Heart left ventricle (tissue), 16 donors: ENCODE measurements around the gene DUSP6. TPM values are rescaled to one million over a fixed set of nuclear protein-coding genes. Genes with fewer than 3 reads are reported as not detected.

ENCODE experiments used
- ATAC-seq, 4 donors: fragments of 200-7000 bp; cut with Tn5 transposase; one replicate each; pipeline ENCODE4 v1.9.1; 2020 to 2022; ENCODE audit warnings: moderate library complexity in 4 of 4, mild to moderate bottlenecking in 3 of 4, moderate number of reproducible peaks in 1 of 4
- DNase-seq, 5 donors: peaks; one replicate each; pipeline ENCODE4 v3.0.0-alpha.2; 2020
- H3K27ac ChIP-seq, 12 donors: fragments of 200-600 bp; sonication (generic) in 4 of 12; one replicate each; pipeline versions ENCODE4 v1.5.0 to v1.8.0; 2016 to 2022; ENCODE audit warnings: mild to moderate bottlenecking in 2 of 12
- H3K27me3 ChIP-seq, 9 donors: fragments of 200-600 bp; sonication (generic) in 2 of 9; one replicate each; pipeline versions ENCODE4 v1.5.1 to v1.8.0; 2016 to 2022; ENCODE audit warnings: mild to moderate bottlenecking in 3 of 9
- H3K36me3 ChIP-seq, 9 donors: fragments of 200-600 bp; sonication (generic) in 2 of 9; one replicate each; pipeline versions ENCODE4 v1.5.0 to v1.8.0; 2018 to 2022; ENCODE audit warnings: mild to moderate bottlenecking in 2 of 9
- H3K4me1 ChIP-seq, 12 donors: fragments of 200-600 bp; sonication (generic) in 4 of 12; one replicate each; pipeline versions ENCODE4 v1.5.0 to v1.8.0; 2016 to 2022; ENCODE audit warnings: mild to moderate bottlenecking in 3 of 12
- H3K4me3 ChIP-seq, 12 donors: fragments of 200-600 bp; sonication (generic) in 4 of 12; one replicate each; pipeline versions ENCODE4 v1.5.0 to v1.8.0; 2017 to 2022; ENCODE audit warnings: mild to moderate bottlenecking in 9 of 12, moderate library complexity in 4 of 12
- H3K9me3 ChIP-seq, 12 donors: fragments of 200-600 bp; sonication (generic) in 4 of 12; one replicate each; pipeline versions ENCODE4 v1.5.0 to v1.8.0; 2016 to 2022; ENCODE audit warnings: mild to moderate bottlenecking in 1 of 12
- CTCF ChIP-seq, 12 donors: fragments of 200-600 bp; sonication (generic) in 4 of 12; IDR thresholded peaks; one replicate each; pipeline versions ENCODE4 v1.5.0 to v1.8.0; 2018 to 2022; ENCODE audit warnings: antibody characterized with exemption in 12 of 12, mild to moderate bottlenecking in 5 of 12
- POLR2A ChIP-seq, 2 donors: fragments of 450-650 bp; IDR thresholded peaks; one replicate each; pipeline ENCODE4 v1.6.1; 2017; ENCODE audit warnings: antibody characterized with exemption in 2 of 2, mild to moderate bottlenecking in 2 of 2, moderate library complexity in 2 of 2
- WGBS, 4 donors: extraction: QIAGEN DNeasy Blood & Tissue Kit in 2 of 4; methylation state at CpG; one replicate each; pipeline versions ENCODE4 v1.1.5 to v1.1.7; 2013 to 2018; 5-methylcytosine and 5-hydroxymethylcytosine counted together
- intact Hi-C, 10 donors: fragments of 100-400 bp; cut with DNase I; formaldehyde crosslinking; loops; one replicate each; pipeline versions ENCODE4 v1.11.1 to v1.14.2; 2022
- long read RNA-seq, 3 donors: library from polyadenylated mRNA; unstranded; transcript quantifications; one replicate each; pipeline ENCODE4 v2.0.0, GENCODE V29; 2020 to 2021
- polyA plus RNA-seq, 2 donors: library from polyadenylated mRNA; stranded (reverse); fragments of 200-250 nt; gene quantifications; one replicate each; pipeline ENCODE4 v1.2.3, GENCODE V29; 2013
- total RNA-seq, 9 donors: library from RNA; depleted of rRNA in 2 of 9; stranded (reverse); fragments of >200 nt in 2 of 9; fragmentation: NEBNext Ultra II Directional in 3 of 9; extraction: Animal tissue kit (Norgen Biotek cat#: 25700) in 3 of 9; gene quantifications; one replicate each; pipeline versions ENCODE4 v1.1.0 to v1.2.4, GENCODE V29; 2016 to 2023
- donor health status: ischemic (EF 13 %, LVEDD 7.1; RV severe dilation, severe dysfunction).
- donor health status: healthy with polysubstance abuse.
- donor health status: DM: no; HTN: yes; CAD: no.
- donor health status: DM: no; HTN: no; CAD: no.
- donor health status: ischemic (EF 25% LVEDD 6.9; RV normal size, moderate dysfunction).
- donor health status: ischemic (EF 25% LVEDD 5.7; RV mildly dilated, moderate dysfunction).
- donor health status: healthy.
- donor health status: DM: yes; HTN: yes; CAD: no.
- donor health status: ischemic (EF 35%, LVEDD 5.7; RV mildly dilated, moderate dysfunction).
- donor health status: nonischemic (EF 11% LVEDD 7.7; RV severe dilation, severe dysfunction).
- donor health status: DM: yes; HTN: yes; CAD: no.
- donor health status: PGD.
- donor health status: ischemic (EF 29% LVEDD 5.4; RV normal size, mild dysfunction).
- donor health status: nonischemic (EF 23%, LVEDD 6.1; RV moderate dilation, normal function).

Gene DUSP6
- total RNA-seq = 10 to 100 TPM; 11.4 to 66.7 (median 24.5) TPM
- 10 to 100 TPM in 1 of 2 donors, 1 to 10 TPM in 1; 4.8 to 20.3 TPM for polyA plus RNA-seq
- long read RNA-seq, donor 1, full-length matches to known transcripts = 7 of 7 reads
- long read RNA-seq, donor 1, partial matches to known transcripts = 0 of 7 reads
- long read RNA-seq, donor 1, other reads (novel, unspliced or antisense) = 0 of 7 reads
- long read RNA-seq, donor 2, full-length matches to known transcripts = 40 of 43 reads
- long read RNA-seq, donor 2, partial matches to known transcripts = 0 of 43 reads
- long read RNA-seq, donor 2, other reads (novel, unspliced or antisense) = 3 of 43 reads
- long read RNA-seq, donor 3, full-length matches to known transcripts = 6 of 8 reads
- long read RNA-seq, donor 3, partial matches to known transcripts = 1 of 8 reads
- long read RNA-seq, donor 3, other reads (novel, unspliced or antisense) = 1 of 8 reads

- peak in 1 of 2 donors; percentile 58 for TF ChIP-seq POLR2A (IDR thresholded peaks at IDR 0.05)
- TF ChIP-seq CTCF (IDR thresholded peaks at IDR 0.05) = no peak
- Histone ChIP-seq H3K27me3 (no peaks in the 10 kb centered on the region), H3K4me1 (peaks cover 0 to 52% (median 30%) of the 10 kb centered on the region in 12 donors)
These were observed at the start of gene DUSP6 for GRCh38 chr12:89352492-89353187. TSS of gene DUSP6 (minus strand) at chr12:89352501. CDS start at chr12:89352039, 462 bp downstream.

GRCh38 chr12:89401433-89402058, 49.2 kb upstream of the DUSP6 start:
- no peaks in the 10 kb centered on the region for H3K36me3 ChIP-seq
- TF ChIP-seq CTCF (IDR thresholded peaks at IDR 0.05) (no peak), POLR2A (IDR thresholded peaks at IDR 0.05) (no peak)
- 78 to 84% (median 82%) methylated on average over 3 of the region's 3 CpGs for WGBS, 4 donors
- no peak overlapping the region for H3K27ac ChIP-seq
- H3K4me3 ChIP-seq = no peak overlapping the region
- no peaks in the 10 kb centered on the region for H3K9me3 ChIP-seq
- H3K4me1 ChIP-seq = peaks cover 0 to 15% (median 0%) of the 10 kb centered on the region in 12 donors
- no peak for ATAC-seq
- DNase-seq = no peak
- H3K27me3 ChIP-seq = no peaks in the 10 kb centered on the region
- intact Hi-C loops = no loop called here

More at GRCh38 chr12:89352492-89353187, at the start of gene DUSP6:
- Histone ChIP-seq H3K36me3 (peaks cover 0 to 28% (median 15%) of the 10 kb centered on the region in 9 donors), H3K9me3 (no peaks in the 10 kb centered on the region), H3K27ac (peak within 1 kb of the TSS; percentile 96 to 100 (median 99)), H3K4me3 (peak within 1 kb of the TSS; percentile 76 to 95 (median 86))
- intact Hi-C loops = loop anchor here (2.0 to 10.0 kb wide), 14 partner anchors 35 to 304 kb away; partner anchors contain the start of genes GALNT4 (in 4 of the 10) and POC1B (in 4 of the 10)
- WGBS, 4 donors = 0 to 1% (median 0%) methylated on average over 34 of the region's 34 CpGs
- peak; percentile 96 to 97 (median 96) for DNase-seq
- ATAC-seq = peak; percentile 76 to 88 (median 84)

GRCh38 chr12:89400415-89400814, 48.1 kb upstream of the DUSP6 start:
- Histone ChIP-seq H3K4me3 (no peak overlapping the region), H3K27ac (no peak overlapping the region), H3K36me3 (no peaks in the 10 kb centered on the region), H3K9me3 (no peaks in the 10 kb centered on the region), H3K27me3 (no peaks in the 10 kb centered on the region), H3K4me1 (peaks cover 0 to 8% (median 0%) of the 10 kb centered on the region in 12 donors)
- ATAC-seq (no peak), DNase-seq (no peak)
- 95 to 99% (median 98%) methylated on average over 6 of the region's 6 CpGs for WGBS, 4 donors
- no peak for TF ChIP-seq CTCF (IDR thresholded peaks at IDR 0.05)
- no peak for TF ChIP-seq POLR2A (IDR thresholded peaks at IDR 0.05)
- intact Hi-C loops = no loop called here
